CD14-positive monocyte (primary cell): ENCODE results near the gene ABO. TPM values are rescaled to one million over a fixed set of nuclear protein-coding genes. Genes with fewer than 3 reads are reported as not detected.

Source experiments
- DNase-seq, 3 donors: peaks; one replicate each; pipeline ENCODE4 v3.0.0-alpha.2; 2011 to 2022
- H2AFZ ChIP-seq: 2 replicates; pipeline ENCODE4 v1.6.0; 2012; ENCODE audit warnings: mild to moderate bottlenecking, low read depth, low read length, inconsistent platforms; ENCODE audit not compliant: insufficient read depth, poor library complexity, severe bottlenecking
- H3K27ac ChIP-seq, 2 donors: 1 replicate in 1 of 2; 2 replicates in 1 of 2; pipeline ENCODE4 v1.5.1; 2012 to 2013; ENCODE audit warnings: low read length in 2 of 2, control low read depth in 1 of 2, inconsistent platforms in 1 of 2, low read depth in 1 of 2, mild to moderate bottlenecking in 1 of 2
- H3K27me3 ChIP-seq, 2 donors: one replicate each; pipeline versions ENCODE4 v1.6.0 to v1.6.1; 2011 to 2013; ENCODE audit warnings: low read length in 2 of 2; ENCODE audit not compliant: control insufficient read depth in 2 of 2, insufficient read depth in 2 of 2
- H3K36me3 ChIP-seq, 2 donors: replicated peaks in 1 of 2; 1 replicate in 1 of 2; 2 replicates in 1 of 2; pipeline versions ENCODE4 v1.5.1 to v1.6.1; 2012 to 2013; ENCODE audit warnings: low read length in 2 of 2, control low read depth in 1 of 2, inconsistent platforms in 1 of 2, mild to moderate bottlenecking in 1 of 2; ENCODE audit not compliant: insufficient read depth in 2 of 2, control insufficient read depth in 1 of 2
- H3K4me1 ChIP-seq, 2 donors: 1 replicate in 1 of 2; 2 replicates in 1 of 2; pipeline versions ENCODE4 v1.5.1 to v1.6.1; 2012 to 2013; ENCODE audit warnings: low read length in 2 of 2, control low read depth in 1 of 2, inconsistent platforms in 1 of 2, mild to moderate bottlenecking in 1 of 2, moderate library complexity in 1 of 2; ENCODE audit not compliant: insufficient read depth in 2 of 2, control insufficient read depth in 1 of 2
- H3K4me2 ChIP-seq: replicated peaks from 2 replicates; pipeline ENCODE3; 2012; ENCODE audit warnings: low read length, moderate library complexity, mild to moderate bottlenecking; ENCODE audit not compliant: poor library complexity, severe bottlenecking; ENCODE audit errors: extremely low read depth
- H3K4me3 ChIP-seq, 3 experiments: fragments of 200-600 bp in 1 of 3; sonication (generic) in 1 of 3; replicated peaks in 1 of 3; 1 replicate in 2 of 3; 2 replicates in 1 of 3; pipeline ENCODE4 v1.5.1; 2011 to 2013; ENCODE audit warnings: low read length in 3 of 3, mild to moderate bottlenecking in 3 of 3, control low read depth in 2 of 3, low read depth in 2 of 3, inconsistent platforms in 1 of 3, moderate library complexity in 1 of 3
- H3K79me2 ChIP-seq: 2 replicates; pipeline ENCODE4 v1.6.0; 2012; ENCODE audit warnings: mild to moderate bottlenecking, control low read depth, inconsistent platforms, low read length, moderate library complexity; ENCODE audit not compliant: insufficient read depth
- H3K9ac ChIP-seq: 2 replicates; pipeline ENCODE4 v1.6.0; 2017; ENCODE audit warnings: low read length, mild to moderate bottlenecking; ENCODE audit not compliant: insufficient read depth, poor library complexity, severe bottlenecking
- H3K9me3 ChIP-seq, 2 donors: replicated peaks in 1 of 2; 1 replicate in 1 of 2; 2 replicates in 1 of 2; pipeline versions ENCODE4 v1.5.1 to v1.6.1; 2012 to 2013; ENCODE audit warnings: low read length in 2 of 2, control low read depth in 1 of 2; ENCODE audit not compliant: control insufficient read depth in 1 of 2, insufficient read depth in 1 of 2
- H4K20me1 ChIP-seq: 2 replicates; pipeline ENCODE4 v1.6.0; 2012; ENCODE audit warnings: mild to moderate bottlenecking, low read length, control low read depth, moderate library complexity; ENCODE audit not compliant: insufficient read depth
- H3K27ac Mint-ChIP-seq, 7 donors: one replicate each; pipeline ENCODE4 v1.8.0; 2020; ENCODE audit warnings: mild to moderate bottlenecking in 7 of 7, mixed read lengths in 7 of 7, moderate library complexity in 6 of 7, inconsistent platforms in 2 of 7
- H3K27me3 Mint-ChIP-seq, 3 donors: one replicate each; pipeline ENCODE4 v1.8.0; 2021 to 2022; ENCODE audit warnings: low read depth in 3 of 3, mild to moderate bottlenecking in 3 of 3, mixed read lengths in 3 of 3, moderate library complexity in 3 of 3, inconsistent platforms in 1 of 3
- H3K36me3 Mint-ChIP-seq, 2 donors: one replicate each; pipeline ENCODE4 v1.8.0; 2020; ENCODE audit warnings: mixed read lengths in 2 of 2, inconsistent platforms in 1 of 2, mild to moderate bottlenecking in 1 of 2
- H3K4me1 Mint-ChIP-seq: one replicate; pipeline ENCODE4 v1.8.0; 2020; ENCODE audit warnings: mild to moderate bottlenecking, mixed read lengths
- H3K4me3 Mint-ChIP-seq, 2 donors: one replicate each; pipeline ENCODE4 v1.8.0; 2020; ENCODE audit warnings: mild to moderate bottlenecking in 2 of 2, mixed read lengths in 2 of 2, moderate library complexity in 1 of 2
- H3K9me3 Mint-ChIP-seq, 7 donors: one replicate each; pipeline ENCODE4 v1.8.0; 2020 to 2022; ENCODE audit warnings: mixed read lengths in 7 of 7, mild to moderate bottlenecking in 6 of 7, moderate library complexity in 6 of 7, inconsistent platforms in 2 of 7
- CTCF ChIP-seq: fragments of 200-600 bp; IDR thresholded peaks from one replicate; pipeline ENCODE4 v1.8.0; 2022; ENCODE audit warnings: antibody characterized with exemption, mild to moderate bottlenecking
- WGBS: methylation state at CpG from one replicate; pipeline ENCODE4 v1.1.5; 2013; ENCODE audit warnings: missing lambda C conversion rate; ENCODE audit not compliant: insufficient coverage; 5-methylcytosine and 5-hydroxymethylcytosine counted together
- intact Hi-C, 2 donors: fragments of 100-400 bp; cut with micrococcal nuclease; formaldehyde crosslinking; loops; one replicate each; pipeline versions ENCODE4 v1.15.0 to v1.15.1; 2023
- polyA plus RNA-seq, 3 donors: library from polyadenylated mRNA; depleted of rRNA in 1 of 3; unstranded in 2 of 3; stranded (reverse) in 1 of 3; fragments of 300-500 nt in 2 of 3; fragments of >200 nt in 1 of 3; fragmentation: Illumina TruSeq in 2 of 3; gene quantifications; 1 replicate in 2 of 3; 2 replicates in 1 of 3; pipeline ENCODE4 v1.2.3, GENCODE V29; 2012 to 2021

Gene ABO
- polyA plus RNA-seq, 3 donors, result 0.50 to 2.1 TPM; not detected in 1

GRCh38 chr9:133307301-133307700, 32.3 kb upstream of the ABO start:
- WGBS, result 81% methylated on average over 14 of the region's 16 CpGs
- Histone ChIP-seq H3K9me3 (peaks cover 0 to 5% of the 10 kb centered on the region in 2 donors), H3K4me3 (no peak overlapping the region), H3K4me1 (no peaks in the 10 kb centered on the region), H3K4me2 (no peak overlapping the region), H3K9ac (no peak overlapping the region), H2AFZ (no peak overlapping the region), H3K79me2 (no peaks in the 10 kb centered on the region), H3K27me3 (no peaks in the 10 kb centered on the region), H3K36me3 (no peaks in the 10 kb centered on the region), H4K20me1 (no peaks in the 10 kb centered on the region), H3K27ac (no peak overlapping the region)
- H3K27ac Mint-ChIP-seq, result no peak overlapping the region
- TF ChIP-seq CTCF, result no peak
- H3K9me3 Mint-ChIP-seq, result peaks cover 6 to 13% (median 8%) of the 10 kb centered on the region in 7 donors
- H3K4me1 Mint-ChIP-seq, result no peaks in the 10 kb centered on the region
- intact Hi-C loops, result no loop called here
- no peak for DNase-seq
- H3K4me3 Mint-ChIP-seq, result no peak overlapping the region
- no peaks in the 10 kb centered on the region for H3K36me3 Mint-ChIP-seq
- H3K27me3 Mint-ChIP-seq, result peaks cover 4 to 13% (median 7%) of the 10 kb centered on the region in 3 donors

- Histone ChIP-seq H3K9me3 (peaks cover 0 to 5% of the 10 kb centered on the region in 2 donors), H3K27me3 (no peaks in the 10 kb centered on the region), H3K4me2 (no peak overlapping the region), H2AFZ (no peak overlapping the region), H3K79me2 (no peaks in the 10 kb centered on the region), H4K20me1 (no peaks in the 10 kb centered on the region), H3K27ac (no peak overlapping the region), H3K4me1 (no peaks in the 10 kb centered on the region), H3K9ac (no peak overlapping the region), H3K36me3 (no peaks in the 10 kb centered on the region), H3K4me3 (no peak overlapping the region)
- 83% methylated on average over 29 of the region's 31 CpGs for WGBS
- intact Hi-C loops, result no loop called here
- TF ChIP-seq CTCF, result no peak
- Mint-ChIP-seq H3K4me1 (no peaks in the 10 kb centered on the region), H3K9me3 (peaks cover 6 to 17% (median 8%) of the 10 kb centered on the region in 7 donors), H3K36me3 (no peaks in the 10 kb centered on the region), H3K27ac (no peak overlapping the region), H3K27me3 (peaks cover 4 to 13% (median 11%) of the 10 kb centered on the region in 3 donors), H3K4me3 (no peak overlapping the region)
- no peak for DNase-seq
Observed at GRCh38 chr9:133306242-133307204, 31.5 kb upstream of the ABO start.
